Left lobe of liver (tissue), 2 donors: ENCODE measurements around the gene FIP1L1. TPM values are rescaled to one million over a fixed set of nuclear protein-coding genes. Genes with fewer than 3 reads are reported as not detected.
"Not testable (repeated sequence)": the region's sequence is repeated elsewhere in the genome, so short reads cannot be mapped to it uniquely, and the experiment has no call there.

Source experiments
- ATAC-seq: fragments of 200-7000 bp; cut with Tn5 transposase; one replicate; pipeline ENCODE4 v1.9.1; 2020; ENCODE audit warnings: mild to moderate bottlenecking, moderate library complexity
- DNase-seq: peaks from one replicate; pipeline ENCODE4 v3.0.0-alpha.2; 2020; ENCODE audit warnings: low spot score
- total RNA-seq: library from RNA; stranded (reverse); gene quantifications from one replicate; pipeline ENCODE4 v1.2.1, GENCODE V29; 2021
- donor health status: DM: no; HTN: no; CAD: no; lungs with moderate emphysema.
- donor health status: DM: no; HTN: yes; CAD: no.

FIP1L1 gene
- total RNA-seq, result 13.4 TPM

- ATAC-seq (peak; percentile 98), DNase-seq (peak; percentile 97)
Observed at GRCh38 chr4:53377319-53378170, at the start of gene FIP1L1. FIP1L1 (plus strand) TSS chr4:53377641; CDS start chr4:53377839, 198 bp downstream.

- peak; percentile 73 for ATAC-seq
- DNase-seq, result not testable (repeated sequence)
Observed at GRCh38 chr4:53334916-53335315, 42.5 kb upstream of the FIP1L1 start.

- not testable (repeated sequence) for DNase-seq, ATAC-seq
Observed at GRCh38 chr4:53340145-53340544, 37.3 kb upstream of the FIP1L1 start.

DNA sequence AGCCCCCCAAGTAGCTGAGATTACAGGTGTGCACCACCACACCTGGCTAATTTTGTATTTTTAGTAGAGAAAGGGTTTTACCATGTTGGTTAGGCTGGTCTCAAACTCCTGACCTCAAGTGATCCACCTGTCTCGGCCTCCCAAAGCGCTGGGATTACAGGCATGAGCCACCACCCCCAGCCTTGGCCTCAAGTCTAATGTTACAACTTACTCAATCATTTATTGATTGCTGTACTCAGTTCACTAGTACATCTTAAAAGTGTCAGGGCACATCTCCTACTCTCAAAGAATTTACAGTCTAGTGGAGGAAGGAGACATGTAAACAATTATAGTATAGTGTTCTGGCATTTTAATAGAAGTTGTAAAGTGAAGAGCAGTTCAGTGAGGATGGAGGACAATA is 31.0 kb upstream of the FIP1L1 start:
- ATAC-seq, result peak; percentile 76

DNA sequence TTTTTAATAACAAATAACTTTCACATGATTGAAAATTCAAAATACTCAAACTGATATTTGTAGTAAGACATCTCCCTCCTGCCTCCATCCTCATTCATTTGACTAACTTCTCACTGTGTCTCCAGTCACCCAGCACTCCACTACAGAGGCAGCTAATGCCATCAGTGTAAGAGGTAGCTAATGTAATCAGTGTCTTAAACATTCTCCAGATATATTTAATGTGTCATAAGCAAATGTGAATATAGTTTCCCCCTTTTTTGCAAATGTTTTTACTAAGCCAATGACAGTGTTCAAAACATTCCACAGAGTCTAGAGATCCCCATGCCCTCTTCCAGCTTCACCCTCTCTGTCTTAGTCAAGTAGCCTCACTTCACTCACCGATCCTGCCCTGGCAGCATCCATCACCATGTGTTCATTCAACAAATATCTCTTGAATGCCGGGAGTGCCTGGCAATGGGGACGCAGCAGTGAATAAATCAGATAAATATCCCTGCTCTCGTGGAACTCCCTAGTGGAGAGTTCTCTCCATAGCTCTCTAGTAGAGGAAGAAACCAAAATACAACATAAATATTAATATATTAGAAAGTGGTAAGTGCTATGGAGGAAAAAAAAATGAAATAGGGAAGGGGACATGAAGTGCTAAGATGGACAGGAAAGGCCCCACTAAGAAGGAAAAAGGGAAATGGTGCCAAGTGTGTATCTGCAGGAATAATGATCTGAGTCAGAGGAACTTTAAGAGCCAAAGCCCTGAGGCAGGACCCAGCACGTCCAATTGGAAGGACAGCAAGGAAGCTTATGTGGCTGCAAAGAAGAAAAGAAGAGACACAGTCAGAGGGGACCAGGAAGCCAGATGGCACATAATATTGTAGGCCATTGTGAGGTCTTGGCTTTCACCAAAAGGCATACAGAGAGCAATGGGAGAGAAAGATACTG is 30.3 kb upstream of the FIP1L1 start:
- no peak for DNase-seq

More for the DNA sequence above, 31.0 kb upstream of the FIP1L1 start:
- not testable (repeated sequence) for DNase-seq

GRCh38 chr4:53348046-53348445 is 29.4 kb upstream of the FIP1L1 start:
- ATAC-seq, result no peak

More for the DNA sequence above, 30.3 kb upstream of the FIP1L1 start:
- ATAC-seq, result no peak

GRCh38 chr4:53349091-53349491 is 28.4 kb upstream of the FIP1L1 start:
- ATAC-seq (no peak), DNase-seq (no peak)

More at GRCh38 chr4:53348046-53348445, 29.4 kb upstream of the FIP1L1 start:
- no peak for DNase-seq

DNA sequence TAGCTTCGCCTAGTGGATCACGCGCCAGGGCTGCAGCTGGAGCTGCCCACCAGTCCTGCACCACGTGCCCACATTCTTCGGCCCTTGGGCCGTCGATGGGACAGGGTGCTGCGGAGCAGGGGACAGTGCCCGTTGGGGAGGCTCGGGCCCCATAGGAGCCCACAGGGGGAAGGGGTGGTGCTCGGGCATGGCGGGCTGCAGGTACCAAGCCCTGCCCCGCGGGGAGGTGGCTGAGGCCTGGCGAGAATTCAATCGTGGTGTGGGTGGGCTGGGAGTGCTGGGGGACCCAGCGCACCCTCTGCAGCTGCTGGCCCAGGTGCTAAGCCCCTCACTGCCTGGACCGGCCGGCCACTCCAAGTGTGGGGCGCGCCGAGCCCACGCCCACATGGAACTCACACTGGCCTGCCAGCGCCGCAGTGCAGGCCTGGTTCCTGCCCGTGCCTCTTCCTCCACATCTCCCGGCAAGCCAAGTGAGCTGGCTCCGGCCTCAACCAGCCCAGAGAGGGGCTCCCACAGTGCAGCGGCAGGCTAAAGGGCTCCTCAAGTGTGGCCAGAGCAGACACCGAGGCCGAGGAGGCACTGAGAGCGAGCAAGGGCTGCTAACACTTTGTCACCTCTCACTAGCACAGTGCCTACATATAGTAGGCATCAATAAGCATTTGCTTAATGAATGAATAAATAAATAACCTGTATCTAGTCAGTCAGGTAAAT is 23.3 kb upstream of the FIP1L1 start:
- no peak for DNase-seq
- no peak for ATAC-seq

DNA sequence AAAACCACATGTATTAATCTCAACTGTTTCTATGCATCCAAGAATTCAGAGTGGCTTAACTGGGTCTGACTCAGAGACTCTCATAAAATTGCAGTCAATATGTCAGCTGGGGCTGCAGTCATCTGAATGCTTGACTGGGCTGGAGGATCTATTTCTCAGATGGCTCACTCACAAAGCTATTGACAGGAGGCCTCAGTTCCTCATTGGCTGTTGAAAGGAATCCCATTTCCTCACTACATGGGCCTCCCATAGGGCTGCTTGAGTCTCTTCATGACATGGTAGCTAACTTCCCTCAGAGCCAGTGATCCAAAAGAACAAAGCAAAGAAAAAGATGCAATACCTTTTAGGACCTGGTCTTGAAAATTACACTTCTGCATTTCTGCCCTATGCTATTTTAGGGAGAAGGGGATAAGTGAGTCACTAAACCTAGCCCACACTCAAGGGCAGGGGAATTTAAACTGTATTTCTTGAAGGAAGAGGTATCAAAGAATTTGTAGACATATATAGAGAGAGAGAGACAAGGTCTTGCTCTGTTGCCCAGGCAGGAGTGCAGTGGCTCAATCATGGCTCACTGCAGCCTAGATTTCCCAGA is 21.4 kb upstream of the FIP1L1 start:
- ATAC-seq (no peak), DNase-seq (no peak)

DNA sequence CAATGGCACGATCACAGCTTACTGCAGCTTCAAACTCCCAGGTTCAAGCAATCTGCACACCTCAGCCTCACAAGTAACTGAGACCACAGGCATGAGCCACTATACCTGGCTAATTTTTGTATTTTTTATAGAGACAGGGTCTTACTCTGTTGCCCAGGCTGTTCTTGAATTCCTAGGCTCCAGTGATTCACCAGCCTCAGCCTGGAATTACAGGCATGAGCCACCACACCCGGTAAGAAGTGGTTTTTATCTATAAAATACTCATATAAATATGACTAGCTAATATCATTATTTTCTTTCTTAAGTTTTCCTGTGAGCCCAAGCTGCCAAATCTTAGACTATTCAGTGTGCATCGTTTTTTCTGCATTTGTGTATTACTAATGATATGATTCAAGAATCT is 16.0 kb upstream of the FIP1L1 start:
- ATAC-seq (no peak), DNase-seq (no peak)

DNA sequence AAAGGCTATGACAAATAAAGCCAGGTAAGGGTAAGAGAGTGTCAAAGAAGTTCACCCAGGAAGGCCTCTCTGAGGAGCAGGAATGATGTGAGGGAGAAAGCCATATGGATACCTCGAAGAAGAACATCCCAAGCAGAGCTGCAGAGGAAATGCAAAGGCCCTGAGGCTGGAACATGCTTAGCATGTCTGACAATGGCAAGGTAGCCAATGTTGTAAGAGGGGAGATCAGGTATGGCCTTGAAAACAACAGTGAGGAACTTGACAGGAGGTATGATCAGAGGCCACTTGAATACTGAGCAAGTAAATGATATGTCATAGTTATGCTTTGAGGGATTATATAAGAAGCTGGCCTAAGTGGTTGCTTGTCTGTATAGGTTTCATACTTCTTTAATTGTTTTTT is 15.3 kb upstream of the FIP1L1 start:
- no peak for ATAC-seq
- DNase-seq, result no peak

DNA sequence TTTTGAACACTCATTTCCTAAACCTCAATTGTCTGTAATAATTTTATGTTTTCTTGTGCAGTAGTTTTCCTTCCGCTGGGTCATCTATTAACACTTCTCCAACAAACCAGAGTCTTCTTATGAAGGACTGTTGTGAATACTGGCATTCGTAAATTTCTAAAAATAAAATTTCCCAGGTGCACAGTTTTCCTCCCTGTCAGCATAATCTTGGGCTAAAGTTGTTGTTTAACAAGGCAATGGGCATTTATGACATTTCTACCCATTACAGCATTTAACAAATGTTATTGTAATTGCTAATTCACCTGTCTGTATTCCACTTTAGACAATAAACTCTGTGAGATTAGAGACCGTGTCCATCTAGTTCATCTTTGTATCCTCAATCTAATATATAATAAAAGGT is 12.8 kb upstream of the FIP1L1 start:
- no peak for ATAC-seq
- DNase-seq, result no peak

DNA sequence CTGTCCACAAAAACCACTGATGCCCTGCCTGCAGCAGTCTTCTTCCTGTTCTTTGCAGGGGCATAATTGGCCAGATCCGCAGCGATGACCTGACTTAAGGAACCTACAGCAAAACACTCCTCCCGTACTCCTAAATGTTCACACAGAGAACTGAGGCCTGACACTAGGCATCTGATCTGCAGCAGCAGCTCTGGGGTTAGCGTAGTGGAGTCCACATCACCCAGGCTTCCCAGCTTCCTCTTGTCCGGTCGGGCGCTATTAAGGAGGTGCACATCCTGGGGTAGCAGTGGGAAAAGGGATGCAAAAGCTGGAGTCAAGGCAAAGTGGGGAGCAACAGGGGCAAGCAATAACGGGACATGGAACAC is 12.3 kb upstream of the FIP1L1 start:
- peak; percentile 40 for ATAC-seq
- DNase-seq, result no peak

DNA sequence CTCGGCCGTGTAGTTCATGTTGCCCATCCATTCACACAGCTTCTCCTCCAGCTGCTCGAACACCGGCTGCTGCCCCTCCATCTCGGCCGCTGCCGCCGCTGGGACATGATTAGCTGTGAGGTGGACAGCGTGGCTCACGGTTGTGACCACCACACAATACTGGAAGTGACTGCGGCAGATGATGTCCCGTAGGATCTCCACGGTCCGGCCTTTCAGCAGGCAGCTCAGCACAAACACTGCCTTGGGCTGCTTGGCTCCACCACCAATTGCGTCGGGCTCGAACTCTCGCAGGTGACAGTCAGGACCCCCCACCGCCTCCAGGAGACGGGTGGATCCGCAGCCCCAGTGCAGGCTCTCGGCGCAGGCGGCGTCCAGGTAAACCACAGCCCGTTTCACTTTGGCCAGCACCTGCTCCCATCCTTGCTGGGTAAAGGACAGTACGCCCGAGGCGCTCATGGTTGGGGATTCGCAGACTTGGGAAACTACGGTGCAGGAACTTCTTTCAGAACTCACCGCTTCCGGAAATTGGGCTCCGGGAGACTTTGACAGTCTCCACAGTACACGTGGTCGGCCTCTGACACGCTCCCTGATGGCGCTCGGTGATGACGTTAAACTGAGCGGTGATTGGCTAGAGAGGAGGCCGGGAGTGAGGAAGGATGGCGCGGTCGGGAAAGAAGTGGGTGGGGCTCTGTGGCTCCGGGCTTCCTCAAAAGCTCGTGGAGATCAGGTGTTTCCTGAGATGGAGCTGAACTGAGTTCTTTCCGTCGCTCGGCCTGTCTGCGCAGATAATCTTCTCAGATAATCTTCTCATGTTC is 11.7 kb upstream of the FIP1L1 start, which contains the start of gene SCFD2:
Gene SCFD2 (minus strand): TSS at position 576 of the 815 bp plus-strand sequence.
- peak; percentile 98 for DNase-seq
- ATAC-seq, result peak; percentile 100

- DNase-seq (no peak), ATAC-seq (no peak)
Observed at GRCh38 chr4:53366301-53366716, 11.1 kb upstream of the FIP1L1 start.

DNA sequence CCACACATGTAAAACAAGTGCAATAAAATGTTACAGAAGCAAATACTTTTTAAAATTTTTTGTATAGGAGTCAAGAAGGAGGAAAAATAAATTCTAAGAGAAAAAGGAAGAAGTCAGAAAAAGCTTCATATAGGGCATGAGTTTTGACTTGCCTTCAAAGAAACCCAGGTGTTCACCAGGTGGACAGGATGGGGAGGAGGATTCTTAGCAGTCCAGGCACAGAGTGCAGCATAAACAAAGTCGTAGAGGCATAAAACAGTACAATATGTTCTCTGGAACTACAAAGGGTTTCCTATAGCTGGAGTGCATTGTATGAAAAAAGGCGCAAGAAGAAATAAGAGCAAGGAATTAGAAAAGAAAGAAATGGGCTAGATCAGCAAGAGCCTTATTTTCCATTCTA is 9.7 kb upstream of the FIP1L1 start:
- ATAC-seq, result no peak
- DNase-seq, result no peak

- DNase-seq, result no peak
- ATAC-seq, result no peak
Observed at GRCh38 chr4:53371049-53371448, 6.4 kb upstream of the FIP1L1 start.

GRCh38 chr4:53371843-53372521 is 5.5 kb upstream of the FIP1L1 start:
- no peak for ATAC-seq
- no peak for DNase-seq

DNA sequence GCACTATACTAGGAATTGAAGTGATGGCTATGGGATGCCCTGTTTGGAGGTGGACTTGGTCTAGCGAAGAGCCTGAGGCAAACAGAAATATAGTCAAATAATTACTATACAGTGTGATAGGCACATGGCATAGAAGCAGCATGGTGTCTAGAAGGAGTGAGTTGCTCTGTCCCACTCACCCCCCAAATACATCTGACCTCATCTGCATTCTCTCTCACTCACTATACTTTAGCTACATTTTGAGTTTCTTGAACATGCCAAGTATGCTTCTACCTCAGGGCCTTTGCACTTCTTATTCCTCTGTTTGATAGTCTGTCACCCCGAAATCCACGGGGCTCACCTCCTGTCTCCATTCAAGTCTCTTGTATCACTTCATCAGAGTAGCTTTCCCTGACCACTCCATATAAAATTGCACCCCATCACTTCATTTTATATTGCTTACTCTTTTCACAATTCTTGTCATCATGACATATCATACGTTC is 2.6 kb upstream of the FIP1L1 start:
- ATAC-seq, result no peak
- DNase-seq, result no peak
